Keratinocyte (primary cell): ENCODE results near the gene KRT40.

Source experiments
- CTCF ChIP-seq, 3 experiments: IDR thresholded peaks in 1 of 3; conservative IDR thresholded peaks in 1 of 3; optimal IDR thresholded peaks in 1 of 3; 2 replicates in 2 of 3; 3 replicates in 1 of 3; pipeline versions ENCODE3 to v1.5.1; 2011; ENCODE audit warnings: low read length in 3 of 3, mild to moderate bottlenecking in 3 of 3, moderate library complexity in 2 of 3, control low read depth in 1 of 3, inconsistent platforms in 1 of 3; ENCODE audit not compliant: insufficient read depth in 2 of 3; ENCODE audit errors: extremely low read depth in 1 of 3
- EZH2 ChIP-seq: IDR thresholded peaks from one replicate; pipeline ENCODE4 v1.6.1; 2012; ENCODE audit warnings: inconsistent platforms, mild to moderate bottlenecking, low read length, moderate library complexity

GRCh38 chr17:40995116-40995515 is 11.0 kb upstream of the KRT40 start:
- no peak for TF ChIP-seq CTCF (optimal IDR thresholded peaks at IDR 0.05 in 1 of 3, IDR thresholded peaks at IDR 0.05 in 1 of 3, conservative IDR thresholded peaks at IDR 0.05 in 1 of 3; ENCODE audit: extremely low read depth in 1 of 3, insufficient read depth in 2 of 3, low read length in 3 of 3)
- no peak for TF ChIP-seq EZH2
